Bronchial epithelial cell (primary cell): ENCODE measurements around the gene CBLN3. TPM values are rescaled to one million over a fixed set of nuclear protein-coding genes. Genes with fewer than 3 reads are reported as not detected.

ENCODE experiments used
- DNase-seq: peaks from one replicate; pipeline ENCODE4 v3.0.0-alpha.2; 2010; ENCODE audit warnings: low read depth
- FAIRE-seq: peaks from 2 replicates; lab custom pipeline; 2011; peaks lifted over from hg19 to GRCh38; lab: Jason Lieb, UNC
- H3K27me3 ChIP-seq: 2 replicates; pipeline ENCODE4 v1.5.1; 2011; ENCODE audit warnings: low read length; ENCODE audit not compliant: control insufficient read depth, insufficient read depth
- H3K36me3 ChIP-seq: 2 replicates; pipeline ENCODE4 v1.5.1; 2011; ENCODE audit warnings: low read length; ENCODE audit not compliant: control insufficient read depth, insufficient read depth
- H3K4me3 ChIP-seq: 2 replicates; pipeline ENCODE4 v1.5.1; 2011; ENCODE audit warnings: mild to moderate bottlenecking, low read depth, low read length, control low read depth
- total RNA-seq: library from RNA; depleted of rRNA; stranded (reverse); fragments of >200 nt; gene quantifications from 2 replicates; pipeline ENCODE4 v1.2.1, GENCODE V29; 2014
- TF ChIP-seq, protein P1 (sequence below): IDR thresholded peaks from 2 replicates; pipeline ENCODE4 v1.5.1; 2011; ENCODE audit warnings: mild to moderate bottlenecking, moderate library complexity, low read length, control low read depth, inconsistent platforms; ENCODE audit not compliant: insufficient read depth, severe bottlenecking

Gene CBLN3
- total RNA-seq, 1 donor from 2014 or later, result 0.53 TPM

DNA sequence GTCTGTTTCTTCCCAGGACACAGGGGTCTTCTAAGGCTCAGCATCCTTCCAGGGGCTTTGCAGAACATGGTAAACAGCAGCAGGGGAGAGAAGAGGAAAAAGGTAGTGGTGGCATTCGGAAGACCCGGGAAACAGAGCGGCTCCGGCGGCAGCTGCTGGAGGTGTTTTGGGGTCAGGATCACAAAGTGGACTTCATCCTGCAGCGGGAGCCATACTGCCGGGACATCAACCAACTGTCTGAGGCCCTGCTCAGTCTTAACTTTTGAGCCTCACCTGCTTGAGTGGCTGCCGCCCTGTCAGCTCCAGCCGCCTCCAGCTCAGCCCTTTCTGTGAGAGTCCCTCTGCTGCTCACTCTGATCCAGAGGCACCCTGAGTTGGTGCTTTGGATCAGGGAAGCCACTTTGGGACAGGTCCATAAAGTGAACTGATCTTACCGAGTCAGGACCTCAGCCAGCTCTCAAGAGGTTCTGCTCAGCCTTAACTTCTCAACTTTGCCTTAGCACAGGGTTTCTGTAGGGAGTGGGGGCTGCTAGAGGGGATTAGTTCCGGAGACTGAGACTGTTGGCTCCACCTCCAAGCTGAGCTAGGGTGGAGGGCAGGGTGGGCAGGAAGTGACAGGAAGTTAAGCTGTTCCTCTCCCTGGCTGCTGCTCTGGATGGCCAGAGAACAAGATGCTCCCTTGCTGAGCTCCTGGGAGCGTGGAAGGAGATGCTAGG, 7.7 kb upstream of the CBLN3 start:
- DNase-seq, result no peak
- Histone ChIP-seq H3K27me3 (no peaks in the 10 kb centered on the region), H3K4me3 (no peak overlapping the region), H3K36me3 (peaks cover 49% of the 10 kb centered on the region)
- FAIRE-seq, result no peak
- TF ChIP-seq, protein P1, sequence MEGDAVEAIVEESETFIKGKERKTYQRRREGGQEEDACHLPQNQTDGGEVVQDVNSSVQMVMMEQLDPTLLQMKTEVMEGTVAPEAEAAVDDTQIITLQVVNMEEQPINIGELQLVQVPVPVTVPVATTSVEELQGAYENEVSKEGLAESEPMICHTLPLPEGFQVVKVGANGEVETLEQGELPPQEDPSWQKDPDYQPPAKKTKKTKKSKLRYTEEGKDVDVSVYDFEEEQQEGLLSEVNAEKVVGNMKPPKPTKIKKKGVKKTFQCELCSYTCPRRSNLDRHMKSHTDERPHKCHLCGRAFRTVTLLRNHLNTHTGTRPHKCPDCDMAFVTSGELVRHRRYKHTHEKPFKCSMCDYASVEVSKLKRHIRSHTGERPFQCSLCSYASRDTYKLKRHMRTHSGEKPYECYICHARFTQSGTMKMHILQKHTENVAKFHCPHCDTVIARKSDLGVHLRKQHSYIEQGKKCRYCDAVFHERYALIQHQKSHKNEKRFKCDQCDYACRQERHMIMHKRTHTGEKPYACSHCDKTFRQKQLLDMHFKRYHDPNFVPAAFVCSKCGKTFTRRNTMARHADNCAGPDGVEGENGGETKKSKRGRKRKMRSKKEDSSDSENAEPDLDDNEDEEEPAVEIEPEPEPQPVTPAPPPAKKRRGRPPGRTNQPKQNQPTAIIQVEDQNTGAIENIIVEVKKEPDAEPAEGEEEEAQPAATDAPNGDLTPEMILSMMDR, result no peak

DNA sequence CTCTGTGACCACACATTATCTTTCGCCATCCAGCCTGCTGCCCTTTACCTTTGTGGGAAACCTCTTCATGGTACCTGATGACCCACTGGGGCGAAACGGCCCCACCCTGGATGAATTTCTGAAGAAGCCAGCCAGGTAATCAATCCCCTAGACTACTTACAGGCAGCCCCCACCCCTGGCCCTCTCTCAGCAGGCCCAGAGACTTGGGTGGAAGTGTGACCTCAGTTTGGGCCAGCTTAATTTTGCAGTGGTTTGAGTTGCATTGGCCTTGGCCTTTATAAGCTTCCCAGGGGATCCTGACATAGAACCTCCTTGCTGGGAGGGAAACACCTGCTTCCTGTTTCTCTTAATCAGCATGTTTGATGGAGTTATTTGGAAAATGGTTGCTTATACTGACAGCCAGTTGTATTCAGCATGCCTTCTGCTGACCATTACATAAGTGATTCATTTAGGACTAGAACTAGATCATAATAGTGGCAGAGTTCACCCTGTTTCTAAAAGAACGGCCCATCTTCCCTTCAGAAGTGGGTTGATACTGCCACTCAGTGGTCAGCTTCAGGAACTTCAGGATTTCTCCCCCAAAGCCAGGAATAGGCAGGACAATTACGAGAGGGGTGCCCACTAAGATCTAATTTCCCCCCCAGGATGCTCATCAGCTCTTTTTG, 7.0 kb upstream of the CBLN3 start:
- H3K36me3 ChIP-seq, result peaks cover 53% of the 10 kb centered on the region
- H3K4me3 ChIP-seq, result no peak overlapping the region
- TF ChIP-seq, protein P1, result peak; percentile 69
- FAIRE-seq (no peak), DNase-seq (peak; percentile 68)
- H3K27me3 ChIP-seq, result no peaks in the 10 kb centered on the region

DNA sequence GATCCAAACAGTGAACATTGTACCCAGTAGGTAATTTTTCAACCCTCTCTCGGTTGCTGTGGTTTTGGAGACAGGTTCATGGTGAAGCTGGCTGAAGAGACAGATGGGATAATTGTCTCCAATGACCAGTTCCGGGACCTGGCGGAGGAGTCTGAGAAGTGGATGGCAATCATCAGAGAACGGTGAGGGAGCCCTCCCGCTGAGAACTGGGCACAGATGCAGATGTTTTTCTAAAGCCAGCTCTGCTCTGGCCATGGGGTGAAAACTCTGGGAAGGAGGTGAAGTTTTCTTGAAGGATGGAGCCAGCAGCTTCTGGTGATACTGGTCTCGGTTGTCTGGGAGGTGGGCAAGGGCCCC, 6.5 kb upstream of the CBLN3 start:
- Histone ChIP-seq H3K4me3 (no peak overlapping the region), H3K27me3 (no peaks in the 10 kb centered on the region), H3K36me3 (peaks cover 56% of the 10 kb centered on the region)
- TF ChIP-seq, protein P1, result no peak
- FAIRE-seq (no peak), DNase-seq (no peak)

DNA sequence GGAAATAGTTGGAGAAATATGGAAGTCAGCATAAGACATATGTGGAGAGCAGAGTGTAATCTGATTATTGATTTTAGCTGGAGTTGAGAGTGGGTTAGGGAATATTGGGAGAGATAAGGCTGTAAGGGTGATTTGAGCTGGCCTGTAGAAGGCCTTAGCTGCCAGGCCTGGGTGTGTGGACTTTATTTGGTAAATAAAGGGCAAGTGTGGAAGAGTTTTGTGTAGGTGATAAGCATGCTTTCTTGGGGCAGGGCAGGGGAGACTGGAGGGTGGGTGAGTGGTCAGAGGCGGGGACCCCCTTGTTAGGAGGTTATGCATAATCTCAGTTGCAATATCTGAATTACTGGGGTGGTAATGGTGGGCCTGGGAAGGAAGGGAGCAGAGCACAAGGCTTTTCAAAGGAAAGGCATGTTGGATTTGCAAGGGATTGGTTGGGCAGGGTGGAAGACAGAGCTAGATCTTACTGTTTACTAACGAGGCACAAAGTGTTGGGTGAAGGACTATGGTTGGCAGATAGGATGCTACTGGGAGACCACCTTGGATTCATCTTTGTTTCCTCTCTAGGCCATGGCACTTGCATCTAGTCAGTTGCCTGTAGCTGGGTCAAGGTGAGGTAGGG, 5.8 kb upstream of the CBLN3 start:
- FAIRE-seq, result no peak
- Histone ChIP-seq H3K4me3 (no peak overlapping the region), H3K27me3 (no peaks in the 10 kb centered on the region), H3K36me3 (peaks cover 51% of the 10 kb centered on the region)
- DNase-seq, result no peak
- TF ChIP-seq, protein P1, result no peak

DNA sequence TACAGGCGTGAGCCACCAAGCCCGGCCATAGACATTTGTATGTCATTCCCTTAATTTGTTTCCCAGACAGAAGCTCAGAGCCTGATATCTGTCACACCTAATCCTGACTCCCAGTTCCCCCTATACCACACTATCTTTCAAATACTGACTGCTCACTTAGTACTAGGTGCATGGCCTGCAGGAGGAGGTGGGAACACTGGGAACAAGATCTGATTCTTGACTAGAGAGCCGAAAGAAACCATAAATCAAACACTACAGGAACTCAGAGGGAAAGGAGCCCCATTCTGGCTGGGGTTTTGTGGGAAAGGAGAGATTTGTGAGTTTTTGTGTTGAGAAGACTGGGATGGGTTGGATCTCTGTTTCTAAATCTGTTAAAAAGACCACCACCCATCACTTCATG, 5.2 kb upstream of the CBLN3 start:
- Histone ChIP-seq H3K36me3 (peaks cover 46% of the 10 kb centered on the region), H3K4me3 (no peak overlapping the region), H3K27me3 (no peaks in the 10 kb centered on the region)
- no peak for FAIRE-seq
- no peak for DNase-seq
- TF ChIP-seq, protein P1, result no peak
